Thymus (tissue), 11 donors: ENCODE measurements around the gene CIC. TPM values are rescaled to one million over a fixed set of nuclear protein-coding genes. Genes with fewer than 3 reads are reported as not detected.

ENCODE experiments used
- DNase-seq, 9 donors: peaks; one replicate each; pipeline ENCODE4 v3.0.0-alpha.2; 2013; ENCODE audit warnings: low spot score in 9 of 9, low read depth in 6 of 9, missing footprints in 1 of 9
- H3K27ac ChIP-seq, 2 donors: one replicate each; pipeline ENCODE4 v1.5.1; 2013; ENCODE audit warnings: control low read depth in 1 of 2, low read depth in 1 of 2, low read length in 1 of 2, mild to moderate bottlenecking in 1 of 2, moderate library complexity in 1 of 2
- H3K27me3 ChIP-seq, 2 donors: one replicate each; pipeline ENCODE4 v1.5.1; 2013; ENCODE audit warnings: low read length in 1 of 2; ENCODE audit not compliant: control insufficient read depth in 2 of 2, insufficient read depth in 1 of 2
- H3K36me3 ChIP-seq, 2 donors: one replicate each; pipeline ENCODE4 v1.5.1; 2013; ENCODE audit warnings: low read length in 1 of 2, mild to moderate bottlenecking in 1 of 2, moderate library complexity in 1 of 2; ENCODE audit not compliant: control insufficient read depth in 2 of 2, insufficient read depth in 2 of 2
- H3K4me1 ChIP-seq, 2 donors: one replicate each; pipeline ENCODE4 v1.5.1; 2013; ENCODE audit warnings: low read length in 2 of 2; ENCODE audit not compliant: control insufficient read depth in 2 of 2, insufficient read depth in 2 of 2
- H3K4me3 ChIP-seq, 2 donors: one replicate each; pipeline ENCODE4 v1.5.1; 2013; ENCODE audit warnings: low read length in 2 of 2, control low read depth in 1 of 2, mild to moderate bottlenecking in 1 of 2
- H3K9me3 ChIP-seq, 2 donors: one replicate each; pipeline ENCODE4 v1.5.1; 2013; ENCODE audit warnings: low read length in 1 of 2, mild to moderate bottlenecking in 1 of 2; ENCODE audit not compliant: control insufficient read depth in 2 of 2, insufficient read depth in 1 of 2
- WGBS: extraction: QIAGEN DNeasy Blood & Tissue Kit; methylation state at CpG from one replicate; pipeline ENCODE4 v1.1.7; 2013; 5-methylcytosine and 5-hydroxymethylcytosine counted together
- polyA plus RNA-seq: library from polyadenylated mRNA; stranded (reverse); fragments of 200-250 nt; gene quantifications from one replicate; pipeline ENCODE4 v1.2.3, GENCODE V29; 2013
- total RNA-seq: library from RNA; stranded (reverse); fragments of 120-200 nt; gene quantifications from one replicate; pipeline ENCODE4 v1.2.4, GENCODE V29; 2013
- donor health status: healthy.

The CIC gene
- total and polyA plus RNA-seq, 2 donors = 8.3 to 52.2 TPM

DNA sequence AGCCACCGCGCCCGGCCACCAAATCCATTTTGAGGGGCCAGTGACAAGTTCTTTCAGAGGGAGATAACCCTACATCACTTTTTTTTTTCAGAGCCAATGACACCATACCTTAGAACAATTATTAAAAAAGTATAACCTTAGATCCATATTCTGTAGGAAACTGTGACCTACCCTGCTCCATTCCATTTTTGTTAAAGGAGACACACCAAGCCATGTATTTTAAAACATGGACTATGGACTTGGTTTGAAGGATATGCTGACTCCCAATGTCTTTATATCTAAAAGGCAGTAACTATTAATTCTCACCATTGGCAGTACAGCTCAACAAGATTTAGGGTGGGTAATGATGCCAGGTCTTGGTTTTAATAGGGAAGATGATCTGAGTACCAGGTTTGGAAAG, 27.8 kb upstream of the CIC start:
- H3K27me3 ChIP-seq = no peaks in the 10 kb centered on the region
- 97% methylated on average over 3 of the region's 3 CpGs for WGBS
- H3K9me3 ChIP-seq = no peaks in the 10 kb centered on the region
- H3K4me3 ChIP-seq = peak overlapping the region; percentile 68 to 93
- peaks cover 17 to 28% of the 10 kb centered on the region in 2 donors for H3K36me3 ChIP-seq
- peaks cover 15 to 46% of the 10 kb centered on the region in 2 donors for H3K4me1 ChIP-seq
- no peak for DNase-seq
- H3K27ac ChIP-seq = no peak overlapping the region

DNA sequence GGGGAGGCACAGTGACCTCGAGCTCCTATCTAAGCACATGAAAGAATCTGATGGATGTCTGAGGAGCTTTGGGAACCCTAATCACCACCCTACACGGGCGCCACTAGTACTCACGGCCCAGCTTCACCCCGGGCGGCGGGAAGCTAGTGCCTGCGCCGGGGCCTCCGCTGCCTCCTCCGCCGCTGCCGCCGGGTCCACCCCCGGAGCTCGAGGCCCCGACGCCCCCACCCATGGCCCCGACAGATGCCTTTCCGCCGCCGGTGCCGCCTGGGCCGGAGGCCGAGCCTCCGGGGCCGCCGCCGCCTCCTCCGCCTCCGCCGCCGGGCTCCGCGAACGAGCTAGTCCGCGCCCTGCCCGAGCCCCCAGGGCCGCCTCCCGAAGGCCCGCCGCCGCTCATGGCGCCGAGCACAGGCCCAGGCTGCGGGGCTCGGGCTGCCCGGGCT, 27.0 kb upstream of the CIC start:
- H3K27me3 ChIP-seq = no peaks in the 10 kb centered on the region
- peaks cover 9 to 21% of the 10 kb centered on the region in 2 donors for H3K36me3 ChIP-seq
- DNase-seq = peak in 1 of 9 donors; percentile 36
- peaks cover 15 to 54% of the 10 kb centered on the region in 2 donors for H3K4me1 ChIP-seq
- under 1% methylated on average over 49 of the region's 49 CpGs for WGBS
- peak overlapping the region in 1 of 2 donors; percentile 92 for H3K27ac ChIP-seq
- no peaks in the 10 kb centered on the region for H3K9me3 ChIP-seq
- H3K4me3 ChIP-seq = peak overlapping the region; percentile 68 to 93

DNA sequence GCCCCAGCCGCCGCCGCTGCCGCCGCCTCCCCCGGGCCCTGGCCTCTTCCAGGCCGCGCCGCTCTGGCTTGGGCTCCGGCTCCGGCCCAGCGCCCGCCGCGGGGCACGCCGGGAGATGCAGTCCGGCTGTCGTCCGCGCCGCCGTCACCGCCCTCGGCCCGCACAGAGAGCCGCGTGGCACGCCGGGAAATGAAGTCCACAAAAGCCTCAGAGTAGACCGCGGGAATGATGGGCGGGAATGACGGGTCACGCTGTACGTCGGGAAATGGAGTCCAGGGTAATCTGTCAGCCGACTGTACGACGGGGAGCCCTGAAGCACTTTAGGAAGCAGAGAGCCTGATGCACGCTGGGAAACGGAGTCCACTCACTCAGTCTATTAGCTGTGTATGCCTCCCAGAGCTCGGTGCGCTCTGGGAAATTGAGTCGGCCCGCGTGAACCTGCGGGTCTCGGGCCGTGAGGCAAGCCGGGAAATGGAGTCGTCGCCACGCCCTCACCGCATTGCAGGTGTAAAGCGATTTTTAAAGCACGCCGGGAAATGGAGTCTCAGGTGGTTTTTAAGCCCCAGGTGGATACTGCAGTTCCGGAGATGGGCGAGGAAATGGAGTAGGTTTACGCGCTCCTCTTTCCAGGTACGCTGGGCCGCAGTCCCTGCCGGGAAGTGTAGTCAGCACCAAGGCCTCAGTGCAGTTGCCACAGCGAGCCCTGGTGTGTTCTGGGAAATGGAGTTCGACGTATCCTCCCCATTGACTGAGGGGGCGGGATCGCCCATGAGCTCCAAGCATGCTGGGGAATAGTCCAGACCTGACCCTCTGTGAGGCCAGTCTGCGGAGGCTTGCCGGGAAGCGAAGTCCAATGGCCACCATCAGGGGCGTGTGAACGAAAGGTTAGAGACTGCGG, 26.3 kb upstream of the CIC start, which contains the start of gene GSK3A:
Gene GSK3A (minus strand): TSS at position 91 of the 898 bp plus-strand sequence. CDS start 137 bp downstream, outside the sequence.
- Histone ChIP-seq H3K27ac (peak within 1 kb of the TSS; percentile 92 to 95), H3K4me1 (peaks cover 15 to 57% of the 10 kb centered on the region in 2 donors), H3K36me3 (peaks cover 9 to 18% of the 10 kb centered on the region in 2 donors), H3K27me3 (no peaks in the 10 kb centered on the region), H3K4me3 (peak within 1 kb of the TSS; percentile 79 to 93), H3K9me3 (no peaks in the 10 kb centered on the region)
- under 1% methylated on average over 76 of the region's 76 CpGs for WGBS
- DNase-seq = peak; percentile 97 to 99 (median 98)

DNA sequence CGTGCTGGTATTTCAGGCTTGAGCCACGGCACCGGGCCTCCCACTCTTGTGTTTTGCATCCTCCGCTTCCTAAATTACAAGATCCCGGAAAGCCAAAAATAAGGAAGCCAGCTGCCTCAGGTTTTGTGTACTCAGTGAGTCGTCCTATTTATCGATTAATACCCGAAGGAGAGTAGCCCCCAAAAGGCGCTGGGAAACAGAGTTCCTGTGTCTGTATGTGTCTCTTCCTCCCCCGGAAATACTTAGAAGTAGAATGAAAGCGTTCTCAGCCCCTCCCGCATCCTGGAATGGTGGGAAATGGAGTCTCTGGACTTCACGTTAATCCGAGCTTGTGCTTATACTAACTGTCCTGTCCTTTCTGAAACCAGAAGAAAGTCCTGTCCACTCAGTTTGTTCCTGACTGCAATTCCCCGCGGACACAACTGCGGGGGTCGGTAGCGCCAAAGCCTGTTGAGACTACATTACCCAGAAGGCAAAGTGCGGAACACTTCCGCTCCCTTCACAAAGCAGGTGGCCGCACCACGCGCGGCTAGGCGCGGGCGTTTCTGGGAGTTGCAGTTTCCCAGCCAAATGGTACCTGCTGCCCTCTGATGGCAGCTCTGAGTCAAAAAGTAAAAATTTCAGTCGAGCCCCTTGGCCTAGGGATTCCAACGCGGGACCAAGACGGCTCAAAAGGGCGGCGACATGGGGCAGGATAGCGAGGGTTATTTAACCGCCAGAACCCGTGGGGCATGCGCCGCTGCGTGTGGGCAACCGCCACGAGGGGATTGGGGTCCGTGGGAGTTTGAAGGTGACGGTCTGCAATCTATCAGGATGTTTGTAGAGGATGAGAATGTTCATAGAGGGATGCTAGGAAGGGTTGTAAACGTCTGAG, 24.5 kb upstream of the CIC start:
- Histone ChIP-seq H3K36me3 (peaks cover 14 to 20% of the 10 kb centered on the region in 2 donors), H3K9me3 (no peaks in the 10 kb centered on the region), H3K4me3 (peak overlapping the region; percentile 79 to 93), H3K4me1 (peaks cover 15 to 57% of the 10 kb centered on the region in 2 donors), H3K27ac (peak overlapping the region; percentile 91 to 95), H3K27me3 (no peaks in the 10 kb centered on the region)
- WGBS = 3% methylated on average over 45 of the region's 45 CpGs
- DNase-seq = peak; percentile 89 to 98 (median 96)

DNA sequence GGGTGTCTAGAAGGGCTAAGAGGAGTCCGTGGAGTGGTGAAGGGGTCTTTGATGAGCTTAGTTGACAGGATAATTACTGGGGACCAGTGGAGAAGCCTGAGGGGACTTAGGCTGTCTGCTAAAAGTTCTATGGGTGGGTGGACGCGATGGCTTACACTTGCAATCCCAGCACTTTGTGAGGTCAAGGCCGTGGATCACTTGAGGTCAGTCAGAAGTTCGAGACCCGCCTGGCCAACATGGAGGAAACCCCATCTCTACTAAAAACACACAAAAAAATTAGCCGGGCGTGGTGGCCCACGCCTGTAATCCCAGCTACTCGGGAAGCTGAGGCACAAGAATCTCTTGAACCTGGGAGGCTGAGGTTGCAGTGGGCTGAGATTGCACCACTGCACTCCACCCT, 23.8 kb upstream of the CIC start:
- H3K27me3 ChIP-seq = no peaks in the 10 kb centered on the region
- no peak overlapping the region for H3K4me3 ChIP-seq
- H3K4me1 ChIP-seq = peaks cover 15 to 63% of the 10 kb centered on the region in 2 donors
- no peak for DNase-seq
- H3K27ac ChIP-seq = peak overlapping the region in 1 of 2 donors; percentile 70
- peaks cover 13 to 20% of the 10 kb centered on the region in 2 donors for H3K36me3 ChIP-seq
- no peaks in the 10 kb centered on the region for H3K9me3 ChIP-seq
- WGBS = 93% methylated on average over 10 of the region's 10 CpGs

DNA sequence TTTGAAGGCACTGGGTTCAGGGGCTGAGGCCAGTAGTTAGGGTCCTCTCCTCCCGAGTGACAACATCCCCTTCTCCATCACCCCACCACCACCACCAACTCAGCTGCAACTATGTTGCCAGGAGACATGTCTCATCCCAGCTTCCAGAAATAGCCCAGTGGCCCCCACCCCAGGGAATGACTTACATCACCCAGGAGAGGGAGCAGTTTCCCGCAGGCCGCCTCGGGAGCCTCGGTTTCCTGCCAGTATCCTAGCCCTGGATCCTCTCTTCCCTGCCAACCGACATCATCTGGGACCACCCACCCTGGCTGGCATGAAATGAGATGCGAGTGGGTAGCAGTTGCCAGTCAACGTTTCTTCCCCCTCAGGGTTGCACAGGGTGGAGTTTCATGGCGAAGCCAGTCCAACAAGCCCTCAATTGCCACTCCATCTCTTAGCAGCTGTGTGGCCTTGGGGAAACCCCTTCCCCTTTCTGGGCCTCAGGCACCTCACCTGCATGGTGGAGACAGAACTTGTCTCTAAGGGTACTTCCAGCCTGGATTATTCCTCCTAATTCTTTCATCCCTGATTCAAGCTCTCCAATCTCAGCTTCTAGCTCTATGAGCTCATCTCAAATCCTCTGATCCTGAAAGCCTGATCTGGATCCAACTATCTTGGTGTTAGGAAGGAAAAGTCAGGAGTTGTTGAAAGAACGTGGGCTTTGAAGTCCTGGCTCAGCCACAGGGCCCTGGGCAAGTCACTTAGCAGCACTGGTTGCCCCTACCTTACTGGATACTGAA, 22.7 kb upstream of the CIC start:
- no peak for DNase-seq
- no peaks in the 10 kb centered on the region for H3K27me3 ChIP-seq
- 83% methylated on average over 10 of the region's 10 CpGs for WGBS
- no peaks in the 10 kb centered on the region for H3K9me3 ChIP-seq
- H3K4me1 ChIP-seq = peaks cover 14 to 66% of the 10 kb centered on the region in 2 donors
- H3K4me3 ChIP-seq = no peak overlapping the region
- H3K36me3 ChIP-seq = peaks cover 13 to 19% of the 10 kb centered on the region in 2 donors
- no peak overlapping the region for H3K27ac ChIP-seq

DNA sequence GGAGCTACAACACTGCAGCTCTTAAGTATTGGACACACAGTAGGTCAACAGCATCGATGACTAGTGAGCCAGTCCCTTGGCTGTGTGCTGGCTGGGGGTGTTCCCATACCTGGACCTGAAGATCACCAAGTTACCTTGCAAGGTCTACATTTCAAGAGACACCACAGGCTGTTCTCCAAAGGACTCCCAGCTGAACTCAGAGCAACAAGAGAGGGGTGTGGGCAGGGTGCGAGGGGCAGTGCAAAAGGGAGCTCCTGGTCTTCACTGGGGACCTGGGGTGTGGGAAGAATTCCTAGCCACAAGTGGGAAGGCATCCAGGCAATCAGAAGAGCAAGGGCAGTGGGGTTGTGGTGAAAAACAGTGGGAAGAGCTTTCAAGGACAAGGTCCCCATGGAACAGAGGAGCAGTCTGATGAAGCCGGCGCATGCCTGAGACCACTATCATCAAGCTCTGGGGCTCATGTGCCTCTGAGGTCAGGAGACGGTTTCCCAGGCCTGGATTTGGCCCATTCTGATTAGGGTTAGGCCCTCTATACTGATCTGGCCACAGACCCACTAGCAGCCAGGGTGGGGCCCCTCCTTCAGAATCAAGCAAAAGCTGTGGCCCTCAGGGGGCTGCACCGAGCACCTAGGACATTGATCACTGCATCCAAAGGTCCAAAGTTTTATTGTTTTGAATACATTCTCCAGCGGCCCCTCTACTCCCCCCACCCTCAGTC, 22.0 kb upstream of the CIC start:
- Histone ChIP-seq H3K4me1 (peaks cover 18 to 68% of the 10 kb centered on the region in 2 donors), H3K27ac (no peak overlapping the region), H3K27me3 (no peaks in the 10 kb centered on the region)

DNA sequence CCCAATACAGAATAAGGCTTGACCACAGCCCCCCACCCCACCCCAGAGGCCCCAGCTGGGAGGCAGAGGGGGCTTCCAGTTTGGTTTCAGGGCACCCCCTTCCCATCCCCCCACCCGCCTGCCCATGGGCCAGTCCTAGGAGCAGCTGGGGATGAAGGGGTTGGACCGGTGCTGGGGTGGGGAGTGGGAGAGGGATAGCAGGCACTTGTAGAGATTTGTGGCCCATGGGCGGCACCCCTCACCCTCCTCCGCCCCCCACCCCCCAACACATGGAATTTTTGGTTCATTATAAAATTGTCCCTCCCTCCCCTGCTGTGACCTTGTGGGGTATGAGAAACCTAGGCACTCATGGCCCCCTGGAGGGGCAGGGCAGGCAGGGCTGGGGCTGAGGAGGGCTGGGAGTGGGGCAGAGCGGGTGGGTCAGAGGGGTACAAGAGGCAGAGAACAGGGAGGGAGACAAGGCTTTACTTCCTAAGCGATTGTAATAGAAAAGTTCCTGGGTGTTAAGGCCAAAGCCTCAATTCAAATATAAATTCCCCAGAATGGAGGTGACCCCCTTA, 21.3 kb upstream of the CIC start:
- H3K4me3 ChIP-seq = no peak overlapping the region
- no peaks in the 10 kb centered on the region for H3K27me3 ChIP-seq
- no peak overlapping the region for H3K27ac ChIP-seq
- H3K9me3 ChIP-seq = no peaks in the 10 kb centered on the region
- H3K36me3 ChIP-seq = peaks cover 13 to 19% of the 10 kb centered on the region in 2 donors
- DNase-seq = no peak
- H3K4me1 ChIP-seq = peaks cover 24 to 75% of the 10 kb centered on the region in 2 donors
- 98% methylated on average over 6 of the region's 6 CpGs for WGBS

More for the DNA sequence above, 22.0 kb upstream of the CIC start:
- Histone ChIP-seq H3K36me3 (peaks cover 13 to 19% of the 10 kb centered on the region in 2 donors), H3K9me3 (no peaks in the 10 kb centered on the region), H3K4me3 (no peak overlapping the region)
- 94% methylated on average over 7 of the region's 7 CpGs for WGBS
- DNase-seq = no peak
